Lower leg skin (tissue), 4 donors: ENCODE results near the gene NSG1. TPM values are rescaled to one million over a fixed set of nuclear protein-coding genes. Genes with fewer than 3 reads are reported as not detected.

ENCODE experiments used
- DNase-seq, 2 donors: peaks; one replicate each; pipeline ENCODE4 v3.0.0-alpha.2; 2019; ENCODE audit warnings: low spot score in 2 of 2
- H3K4me3 ChIP-seq: fragments of 200-600 bp; sonication (generic); 2 replicates; pipeline ENCODE4 v1.5.1; 2017; ENCODE audit warnings: mild to moderate bottlenecking, low read depth; ENCODE audit not compliant: poor library complexity, severe bottlenecking
- POLR2A ChIP-seq, 2 donors: fragments of 450-650 bp; IDR thresholded peaks; one replicate each; pipeline ENCODE4 v1.6.1; 2016 to 2017; ENCODE audit warnings: antibody characterized with exemption in 2 of 2, mild to moderate bottlenecking in 1 of 2, moderate library complexity in 1 of 2
- WGBS, 2 donors: methylation state at CpG; one replicate each; pipeline ENCODE4 v1.1.5; 2018; 5-methylcytosine and 5-hydroxymethylcytosine counted together
- intact Hi-C: fragments of 100-400 bp; cut with DNase I; formaldehyde crosslinking; loops from one replicate; pipeline ENCODE4 v1.15.0; 2023; ENCODE audit warnings: low total_unique reads
- total RNA-seq, 4 donors: library from RNA; depleted of rRNA; stranded (reverse); fragments of >200 nt; gene quantifications; one replicate each; pipeline ENCODE4 v1.1.0, GENCODE V29; 2016
- TF ChIP-seq, protein P1 (sequence below), 3 donors: fragments of 450-650 bp; IDR thresholded peaks; one replicate each; pipeline ENCODE4 v1.5.1; 2016; ENCODE audit warnings: antibody characterized with exemption in 3 of 3, mild to moderate bottlenecking in 3 of 3, moderate library complexity in 2 of 3

NSG1 gene
- total RNA-seq, 4 donors from 2014 or later, result 109 to 158 (median 139) TPM

DNA sequence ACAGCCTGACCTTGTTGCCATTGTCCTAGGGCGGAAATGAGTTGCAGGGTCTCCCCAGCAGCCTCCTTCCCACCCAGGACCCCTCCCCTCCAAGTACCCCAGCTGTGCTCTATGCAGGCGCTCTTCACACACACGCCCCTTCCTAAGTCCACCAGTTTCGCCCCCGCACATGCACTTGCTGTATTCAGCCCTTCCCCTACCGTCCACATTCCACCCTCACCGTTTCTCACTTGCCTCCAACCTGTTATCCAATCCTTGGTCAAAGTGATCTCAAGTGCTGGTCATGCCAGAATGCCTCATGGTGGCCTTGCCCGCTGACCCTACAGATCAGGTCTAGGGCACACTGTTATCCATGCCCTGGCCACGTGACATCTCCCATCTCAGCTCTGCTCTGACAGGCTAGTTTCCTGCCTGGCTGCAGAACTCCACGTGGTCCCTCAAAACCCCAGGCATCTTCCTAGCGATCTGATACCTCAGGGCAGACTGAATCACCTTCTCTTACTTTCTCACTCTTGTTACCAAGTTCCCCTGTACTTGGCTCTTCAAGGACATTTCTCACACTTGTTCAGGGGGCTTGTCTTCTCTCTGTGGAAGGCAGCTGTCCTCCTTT, 39.7 kb downstream of the NSG1 start:
- H3K4me3 ChIP-seq, result no peak overlapping the region
- DNase-seq, result peak in 1 of 2 donors; percentile 53
- WGBS, 2 donors, result 88 to 89% methylated on average over 11 of the region's 11 CpGs
- intact Hi-C loops, result no loop called here
- TF ChIP-seq, protein P1, sequence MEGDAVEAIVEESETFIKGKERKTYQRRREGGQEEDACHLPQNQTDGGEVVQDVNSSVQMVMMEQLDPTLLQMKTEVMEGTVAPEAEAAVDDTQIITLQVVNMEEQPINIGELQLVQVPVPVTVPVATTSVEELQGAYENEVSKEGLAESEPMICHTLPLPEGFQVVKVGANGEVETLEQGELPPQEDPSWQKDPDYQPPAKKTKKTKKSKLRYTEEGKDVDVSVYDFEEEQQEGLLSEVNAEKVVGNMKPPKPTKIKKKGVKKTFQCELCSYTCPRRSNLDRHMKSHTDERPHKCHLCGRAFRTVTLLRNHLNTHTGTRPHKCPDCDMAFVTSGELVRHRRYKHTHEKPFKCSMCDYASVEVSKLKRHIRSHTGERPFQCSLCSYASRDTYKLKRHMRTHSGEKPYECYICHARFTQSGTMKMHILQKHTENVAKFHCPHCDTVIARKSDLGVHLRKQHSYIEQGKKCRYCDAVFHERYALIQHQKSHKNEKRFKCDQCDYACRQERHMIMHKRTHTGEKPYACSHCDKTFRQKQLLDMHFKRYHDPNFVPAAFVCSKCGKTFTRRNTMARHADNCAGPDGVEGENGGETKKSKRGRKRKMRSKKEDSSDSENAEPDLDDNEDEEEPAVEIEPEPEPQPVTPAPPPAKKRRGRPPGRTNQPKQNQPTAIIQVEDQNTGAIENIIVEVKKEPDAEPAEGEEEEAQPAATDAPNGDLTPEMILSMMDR (IDR thresholded peaks at IDR 0.05), result no peak
- no peak for TF ChIP-seq POLR2A (IDR thresholded peaks at IDR 0.05)

DNA sequence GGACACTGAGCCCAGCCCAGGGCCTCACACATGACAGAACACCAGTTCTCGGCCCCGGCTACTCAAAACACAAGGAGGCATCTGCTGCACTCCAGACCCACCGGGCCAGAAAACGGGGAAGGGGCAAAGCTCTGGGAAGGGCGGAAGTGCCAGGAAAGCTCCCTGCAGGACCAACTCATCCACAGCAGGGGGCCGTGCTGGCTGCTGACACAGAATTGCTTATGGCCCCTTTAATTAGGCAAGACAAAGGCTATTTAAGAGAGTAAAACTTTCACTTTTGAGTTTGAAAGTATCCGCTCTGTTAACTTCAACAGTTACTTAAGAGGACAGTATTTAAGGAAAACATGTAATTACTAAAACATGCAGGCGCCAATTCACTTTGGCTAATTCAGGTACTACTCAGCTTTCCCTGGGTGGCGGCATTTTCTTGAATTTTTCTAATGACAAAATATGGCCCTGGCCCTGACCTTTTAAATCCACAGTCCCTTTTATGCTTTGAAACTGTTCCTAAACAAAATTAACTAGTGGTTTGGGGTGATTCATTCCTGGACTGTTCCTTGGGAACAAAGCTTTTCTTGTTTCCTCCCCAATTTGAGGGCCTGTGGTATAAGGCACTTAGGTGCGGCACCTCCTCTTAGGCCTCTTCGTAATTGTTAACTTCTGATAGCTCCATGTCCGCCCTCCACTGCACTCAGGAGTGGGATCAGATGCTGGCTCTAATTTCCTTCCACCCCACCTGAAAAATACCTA, 40.4 kb downstream of the NSG1 start:
- intact Hi-C loops, result no loop called here
- 87 to 94% methylated on average over 12 of the region's 12 CpGs for WGBS, 2 donors
- no peak overlapping the region for H3K4me3 ChIP-seq
- DNase-seq, result peak in 1 of 2 donors; percentile 78
- TF ChIP-seq, protein P1 (IDR thresholded peaks at IDR 0.05), result no peak
- TF ChIP-seq POLR2A (IDR thresholded peaks at IDR 0.05), result no peak

DNA sequence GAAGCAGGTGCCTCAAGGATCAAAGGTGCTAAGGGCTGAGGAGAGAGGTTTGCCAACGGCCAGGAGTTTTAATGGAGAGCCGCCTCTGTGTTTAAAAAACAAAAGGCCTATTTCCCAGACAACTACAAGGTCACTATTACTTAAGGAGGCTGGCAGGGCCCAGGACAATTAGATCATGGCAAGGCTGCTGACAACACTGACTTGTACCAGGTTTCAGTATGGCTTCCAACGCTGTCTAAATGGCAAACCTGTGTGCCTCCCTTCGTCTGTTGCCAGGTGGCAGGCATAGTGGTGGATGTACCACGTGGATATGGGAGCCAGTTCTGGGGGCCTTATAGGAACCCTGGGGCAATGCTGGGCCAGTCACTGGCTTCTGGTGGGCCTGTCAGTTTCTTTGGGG, 41.0 kb downstream of the NSG1 start:
- no peak overlapping the region for H3K4me3 ChIP-seq
- DNase-seq, result no peak
- TF ChIP-seq, protein P1 (IDR thresholded peaks at IDR 0.05), result no peak
- no peak for TF ChIP-seq POLR2A (IDR thresholded peaks at IDR 0.05)
- WGBS, 2 donors, result 82 to 93% methylated on average over 5 of the region's 5 CpGs
- intact Hi-C loops, result no loop called here

DNA sequence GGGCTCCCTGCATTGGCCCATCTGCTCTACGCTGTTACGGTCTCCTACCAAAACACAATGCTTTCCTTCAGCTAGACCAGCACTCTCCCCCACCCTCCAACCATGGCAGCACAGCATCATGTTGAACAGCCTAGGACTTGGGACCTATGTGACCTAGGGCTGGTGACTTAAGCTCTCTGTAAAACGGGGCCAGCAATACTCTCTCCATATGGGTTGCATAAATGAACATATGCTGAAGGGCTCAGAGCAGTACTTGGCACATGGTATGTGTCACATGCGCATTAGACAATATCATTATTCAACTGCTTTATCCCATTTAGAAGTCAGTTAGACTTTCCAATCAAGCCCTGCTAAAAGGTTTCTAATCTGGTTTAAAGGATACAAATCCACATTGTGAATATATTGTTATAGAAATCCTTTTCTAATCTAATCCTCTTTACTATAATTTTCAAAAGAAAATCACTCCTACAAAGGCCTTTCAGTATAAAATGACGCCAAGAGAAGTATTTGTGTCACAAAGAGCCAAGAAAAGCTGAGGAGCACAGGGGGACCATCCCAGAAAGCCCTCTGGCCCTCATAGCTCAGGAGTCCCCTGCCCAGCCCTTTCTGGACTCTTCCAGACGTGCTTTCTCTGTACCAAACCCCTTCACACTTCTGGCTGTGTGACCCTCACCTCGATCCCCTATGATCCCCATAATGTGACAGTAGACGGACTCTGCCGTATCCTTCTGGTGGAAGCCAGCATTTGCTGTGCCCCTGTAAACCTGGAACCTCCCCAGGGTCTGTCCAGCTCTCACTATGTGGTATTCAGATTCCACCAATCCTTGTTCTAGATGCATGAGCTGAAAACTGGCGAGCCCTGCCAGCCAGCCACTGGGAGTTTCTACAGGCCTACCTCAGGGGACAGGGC, 42.3 kb downstream of the NSG1 start:
- 92 to 93% methylated on average over 10 of the region's 10 CpGs for WGBS, 2 donors
- no peak overlapping the region for H3K4me3 ChIP-seq
- no peak for DNase-seq
- no peak for TF ChIP-seq POLR2A (IDR thresholded peaks at IDR 0.05)
- TF ChIP-seq, protein P1 (IDR thresholded peaks at IDR 0.05), result no peak
- intact Hi-C loops, result no loop called here

DNA sequence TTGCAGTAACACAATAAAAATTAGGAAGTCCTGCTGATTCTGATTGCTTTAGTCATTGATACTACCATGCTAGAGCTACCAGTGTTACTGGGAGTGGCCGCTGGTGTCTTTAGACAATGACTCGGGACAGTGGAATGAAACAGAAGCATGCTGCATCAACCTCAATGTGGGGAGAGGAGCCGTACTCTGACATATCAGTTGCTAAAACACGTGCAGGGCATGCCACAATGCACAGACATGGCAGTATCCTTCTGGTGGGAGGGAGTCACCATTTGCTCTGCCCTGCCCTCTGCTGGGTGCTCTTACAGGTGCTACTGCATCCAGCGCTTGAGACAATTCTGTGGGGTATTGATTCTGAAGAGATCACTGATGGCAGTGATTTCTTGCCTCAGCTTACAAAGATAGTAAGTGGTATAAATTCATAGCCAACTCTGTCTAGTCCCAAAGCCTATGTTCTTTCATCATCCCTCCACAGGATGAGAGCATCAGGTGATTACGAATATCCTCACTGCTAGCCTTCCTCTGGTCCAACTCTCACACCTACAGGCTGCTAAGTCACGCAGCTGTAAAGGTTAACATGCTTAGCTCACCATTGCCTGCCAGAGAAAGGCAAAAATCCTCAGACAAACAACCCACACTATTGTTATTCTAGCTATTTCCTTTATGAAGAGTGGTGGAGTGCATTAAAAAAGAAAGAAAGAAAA, 43.7 kb downstream of the NSG1 start:
- intact Hi-C loops, result no loop called here
- H3K4me3 ChIP-seq, result no peak overlapping the region
- TF ChIP-seq, protein P1 (IDR thresholded peaks at IDR 0.05), result no peak
- TF ChIP-seq POLR2A (IDR thresholded peaks at IDR 0.05), result no peak
- 65 to 67% methylated on average over 7 of the region's 7 CpGs for WGBS, 2 donors
- DNase-seq, result no peak
